SK-N-MC (cell line): ENCODE measurements around the gene PLXNB2.
"Not testable (repeated sequence)": the region's sequence is repeated elsewhere in the genome, so short reads cannot be mapped to it uniquely, and the experiment has no call there.

Experiments
- DNase-seq: peaks from one replicate; pipeline ENCODE4 v3.0.0-alpha.2; 2011; ENCODE audit warnings: low read depth, low spot score
- H3K27ac ChIP-seq: fragments of 200-600 bp; sonication (generic); 2 replicates; pipeline ENCODE4 v1.5.1; 2016; ENCODE audit warnings: mixed run types
- H3K36me3 ChIP-seq: fragments of 200-600 bp; sonication (generic); 2 replicates; pipeline ENCODE4 v1.6.1; 2017; ENCODE audit warnings: antibody characterized with exemption, low read length, mixed read lengths; ENCODE audit not compliant: insufficient read depth
- H3K4me3 ChIP-seq: fragments of 200-600 bp; sonication (generic); 2 replicates; pipeline ENCODE4 v1.5.1; 2016
- H3K9ac ChIP-seq: fragments of 200-600 bp; sonication (generic); 2 replicates; pipeline ENCODE4 v1.8.0; 2017; ENCODE audit warnings: mixed run types, mixed read lengths; ENCODE audit not compliant: insufficient read length
- H3K9me3 ChIP-seq: fragments of 200-600 bp; sonication (generic); 2 replicates; pipeline ENCODE4 v1.6.1; 2017; ENCODE audit warnings: low read depth, mild to moderate bottlenecking, antibody characterized with exemption, low read length, moderate library complexity, mixed read lengths
- EZH2 ChIP-seq: fragments of 200-600 bp; sonication (generic); IDR thresholded peaks from one replicate; pipeline ENCODE4 v1.6.1; 2017; ENCODE audit warnings: antibody characterized with exemption
- FOXP2 ChIP-seq: optimal IDR thresholded peaks from 2 replicates; pipeline ENCODE3; 2011; ENCODE audit warnings: mild to moderate bottlenecking, moderate library complexity; ENCODE audit not compliant: insufficient read depth; ENCODE audit errors: extremely low read length, control extremely low read depth
- POLR2AphosphoS5 ChIP-seq: IDR thresholded peaks from 2 replicates; pipeline ENCODE4 v1.6.1; 2012; ENCODE audit warnings: mild to moderate bottlenecking, low read depth, low read length, borderline replicate concordance

The PLXNB2 gene

DNA sequence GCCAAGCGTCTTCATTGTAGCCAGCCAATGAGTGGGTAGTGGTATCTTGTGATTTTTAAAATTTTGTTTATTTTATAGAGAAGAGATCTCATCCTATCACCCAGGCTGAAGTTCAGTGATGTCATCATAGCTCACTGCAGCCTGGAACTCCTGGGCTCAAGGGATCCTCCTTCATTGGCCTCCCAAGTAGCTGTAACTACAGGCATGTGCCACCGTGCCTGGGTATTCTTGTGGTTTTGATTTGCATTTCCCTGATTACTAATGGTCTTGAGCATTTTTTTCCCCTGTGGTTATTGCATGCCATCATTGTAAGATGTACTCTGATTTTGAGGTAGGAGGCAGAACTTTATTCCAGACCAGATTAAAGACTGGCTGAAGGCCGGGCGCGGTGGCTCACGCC, 21.8 kb upstream of the PLXNB2 start:
- no peak for DNase-seq
- H3K36me3 ChIP-seq, result no peaks in the 10 kb centered on the region
- no peak overlapping the region for H3K9ac ChIP-seq
- TF ChIP-seq FOXP2 (no peak), EZH2 (no peak), POLR2AphosphoS5 (no peak)
- no peak overlapping the region for H3K4me3 ChIP-seq
- no peaks in the 10 kb centered on the region for H3K9me3 ChIP-seq
- H3K27ac ChIP-seq, result no peak overlapping the region

DNA sequence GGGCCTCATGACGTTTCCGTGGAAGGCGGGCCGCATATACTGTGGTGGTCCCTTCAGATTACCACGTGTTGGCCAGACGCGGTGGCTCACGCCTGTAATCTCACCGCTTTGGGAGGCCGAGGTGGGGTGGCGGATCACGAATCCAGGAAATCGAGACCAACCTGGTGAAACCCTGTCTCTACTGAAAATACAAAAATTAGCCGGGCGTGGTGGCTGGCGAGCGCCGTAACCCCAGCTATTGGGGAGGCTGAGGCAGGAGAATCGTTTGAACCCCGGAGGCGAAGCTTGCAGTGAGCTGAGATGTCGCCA, 20.2 kb upstream of the PLXNB2 start:
- Histone ChIP-seq H3K9ac (peak overlapping the region; percentile 92), H3K36me3 (no peaks in the 10 kb centered on the region), H3K9me3 (no peaks in the 10 kb centered on the region), H3K27ac (no peak overlapping the region), H3K4me3 (peak overlapping the region; percentile 84)
- no peak for TF ChIP-seq EZH2
- no peak for TF ChIP-seq FOXP2
- no peak for TF ChIP-seq POLR2AphosphoS5
- no peak for DNase-seq

DNA sequence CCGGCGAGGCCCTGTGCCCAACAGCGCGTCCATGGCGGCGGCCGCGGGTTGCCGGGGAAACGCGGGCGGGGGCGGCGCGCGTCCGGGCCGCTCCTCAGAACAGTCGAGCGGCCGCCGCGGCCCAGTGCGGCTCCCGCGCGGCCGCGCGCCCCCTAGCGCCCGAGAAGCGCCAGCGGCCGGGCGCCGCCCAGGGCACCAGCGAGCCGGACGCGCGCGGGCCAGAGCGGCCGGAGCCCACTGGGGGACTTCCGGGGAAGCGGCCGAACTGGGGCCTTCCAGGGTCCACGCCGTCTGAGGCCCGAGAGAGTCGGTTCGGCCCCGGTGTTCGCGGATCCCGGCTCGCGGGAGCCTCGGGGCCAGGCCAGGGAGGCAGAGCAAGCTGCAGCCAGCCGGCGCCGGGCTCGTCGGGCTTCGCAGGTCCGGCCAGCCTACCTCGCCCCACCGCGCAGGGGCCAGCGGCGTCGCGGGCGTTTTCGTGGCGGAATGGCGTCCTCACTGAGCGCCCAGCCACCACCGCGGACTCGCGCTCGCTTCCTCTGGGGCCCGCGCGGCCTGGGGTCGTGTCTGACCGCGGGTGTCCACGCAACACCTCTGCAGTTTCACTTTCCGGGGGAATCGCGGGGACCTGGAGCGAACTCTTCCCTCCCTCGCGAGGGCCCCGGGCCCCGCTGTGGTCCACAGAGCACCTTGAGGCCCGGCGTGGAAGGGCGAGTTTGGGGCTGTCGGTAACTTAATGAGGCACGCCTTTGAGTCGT, 19.7 kb upstream of the PLXNB2 start, which contains the start of gene DENND6B:
TSS of gene DENND6B (minus strand) at position 57 of the 755 bp plus-strand sequence. CDS start at position 33, 24 bp downstream.
- Histone ChIP-seq H3K9ac (peak within 1 kb of the TSS; percentile 92), H3K9me3 (no peaks in the 10 kb centered on the region), H3K4me3 (peak within 1 kb of the TSS; percentile 84), H3K27ac (no peak within 1 kb of the TSS), H3K36me3 (no peaks in the 10 kb centered on the region)
- TF ChIP-seq FOXP2, result no peak
- TF ChIP-seq POLR2AphosphoS5, result no peak; the same call in 1 of the 2 replicates
- no peak for TF ChIP-seq EZH2
- DNase-seq, result no peak

DNA sequence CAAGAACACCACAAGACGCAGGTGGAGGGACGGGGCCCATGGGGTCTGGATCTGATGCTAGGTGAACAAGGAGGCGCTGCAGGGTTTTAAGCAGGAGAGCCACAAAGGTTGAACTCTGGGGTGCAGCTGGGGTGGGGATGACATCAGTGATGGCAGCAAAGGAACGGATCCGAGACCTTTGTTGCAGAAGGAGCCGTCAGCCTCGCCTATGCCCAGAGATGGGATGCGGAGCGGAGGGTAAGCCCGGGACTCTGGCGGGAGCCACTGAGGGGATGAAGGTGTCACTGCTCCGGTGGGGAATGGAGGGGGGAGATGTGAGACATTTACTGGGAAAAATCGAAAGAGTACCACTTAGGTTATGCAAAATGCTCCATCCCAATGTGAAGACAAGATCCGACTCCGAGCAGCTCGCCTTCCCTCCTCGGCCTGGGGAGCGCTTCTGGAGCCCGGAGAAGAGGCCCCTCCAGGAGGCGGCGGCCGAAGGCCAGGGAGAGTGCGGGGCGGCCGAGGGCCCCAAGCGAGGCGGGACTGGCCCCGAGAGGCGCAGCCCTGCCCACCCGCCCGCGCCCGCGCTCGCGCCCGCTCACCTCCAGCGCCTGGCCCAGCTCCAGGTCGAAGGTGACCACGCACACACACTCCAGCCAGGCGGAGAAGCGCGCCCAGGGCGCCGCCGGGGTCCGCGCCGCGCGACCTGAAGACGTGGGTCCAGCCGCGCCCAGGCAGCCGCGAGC, 18.9 kb upstream of the PLXNB2 start:
- H3K9me3 ChIP-seq, result no peaks in the 10 kb centered on the region
- DNase-seq, result no peak
- no peak overlapping the region for H3K27ac ChIP-seq
- no peaks in the 10 kb centered on the region for H3K36me3 ChIP-seq
- H3K9ac ChIP-seq, result peak overlapping the region; percentile 14
- TF ChIP-seq FOXP2 (no peak), EZH2 (no peak), POLR2AphosphoS5 (no peak)
- H3K4me3 ChIP-seq, result peak overlapping the region; percentile 77

DNA sequence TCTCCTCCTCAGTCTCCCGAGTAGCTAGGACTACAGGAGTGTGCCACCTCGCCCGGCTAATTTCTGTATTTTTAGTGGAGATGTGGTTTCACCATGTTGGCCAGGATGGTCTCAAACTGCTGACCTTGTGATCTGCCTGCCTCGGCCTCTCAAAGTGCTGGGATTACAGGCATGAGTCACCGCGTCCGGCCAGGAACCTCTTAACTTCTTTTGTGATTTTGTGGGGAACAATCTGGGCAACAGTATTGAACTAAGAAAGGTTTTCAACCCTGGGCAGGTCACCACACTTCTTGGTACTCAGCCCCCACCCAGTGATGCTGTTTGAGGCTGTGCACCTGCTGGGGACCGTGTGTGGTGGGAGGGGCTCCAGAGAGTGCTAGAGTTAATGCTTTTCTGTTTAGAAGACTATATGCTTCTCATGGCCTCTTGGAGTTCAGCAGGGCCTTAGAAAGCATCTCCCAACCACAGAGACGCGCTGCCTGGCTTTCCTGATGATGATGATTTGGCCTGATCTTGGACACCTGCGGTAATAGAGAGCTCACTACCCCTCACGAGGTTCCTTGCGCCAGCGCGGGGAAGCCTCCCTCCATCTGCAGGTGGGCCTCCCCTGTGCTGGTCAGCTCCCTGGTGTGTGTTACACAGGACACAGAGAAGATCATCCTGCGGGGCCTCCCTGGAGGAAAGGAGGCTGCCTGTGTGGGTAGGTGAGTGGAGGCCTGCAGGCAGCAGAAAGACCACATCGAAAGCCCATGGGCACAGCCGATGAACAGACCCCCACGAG, 18.2 kb upstream of the PLXNB2 start:
- H3K9me3 ChIP-seq, result no peaks in the 10 kb centered on the region
- TF ChIP-seq FOXP2 (no peak), POLR2AphosphoS5 (no peak), EZH2 (no peak)
- H3K36me3 ChIP-seq, result no peaks in the 10 kb centered on the region
- no peak for DNase-seq
- H3K9ac ChIP-seq, result no peak overlapping the region
- H3K27ac ChIP-seq, result no peak overlapping the region
- H3K4me3 ChIP-seq, result no peak overlapping the region; the same call in 1 of the 2 replicates

DNA sequence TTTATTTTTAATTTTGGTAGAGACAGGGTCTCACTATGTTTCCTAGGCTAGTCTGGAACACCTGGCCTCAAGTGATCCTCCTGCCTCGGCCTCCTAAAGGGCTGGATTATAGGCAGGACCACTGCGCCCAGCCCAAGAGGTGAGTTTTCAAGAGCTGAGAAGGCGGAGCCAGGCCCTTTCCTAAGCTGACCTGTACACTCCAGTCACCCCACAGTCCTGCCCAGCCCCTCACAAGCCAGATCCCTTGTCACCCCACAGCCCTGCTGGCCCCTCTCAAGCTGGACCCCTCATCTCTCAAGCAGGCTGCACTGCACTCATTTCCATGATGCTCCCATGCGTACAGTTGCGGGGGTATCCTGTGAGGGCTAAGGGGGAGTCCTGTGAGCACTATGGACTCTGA, 16.5 kb upstream of the PLXNB2 start:
- Histone ChIP-seq H3K27ac (no peak overlapping the region), H3K36me3 (no peaks in the 10 kb centered on the region), H3K9me3 (no peaks in the 10 kb centered on the region), H3K4me3 (no peak overlapping the region), H3K9ac (no peak overlapping the region)
- no peak for DNase-seq
- TF ChIP-seq EZH2, result no peak
- no peak for TF ChIP-seq POLR2AphosphoS5
- TF ChIP-seq FOXP2, result no peak

DNA sequence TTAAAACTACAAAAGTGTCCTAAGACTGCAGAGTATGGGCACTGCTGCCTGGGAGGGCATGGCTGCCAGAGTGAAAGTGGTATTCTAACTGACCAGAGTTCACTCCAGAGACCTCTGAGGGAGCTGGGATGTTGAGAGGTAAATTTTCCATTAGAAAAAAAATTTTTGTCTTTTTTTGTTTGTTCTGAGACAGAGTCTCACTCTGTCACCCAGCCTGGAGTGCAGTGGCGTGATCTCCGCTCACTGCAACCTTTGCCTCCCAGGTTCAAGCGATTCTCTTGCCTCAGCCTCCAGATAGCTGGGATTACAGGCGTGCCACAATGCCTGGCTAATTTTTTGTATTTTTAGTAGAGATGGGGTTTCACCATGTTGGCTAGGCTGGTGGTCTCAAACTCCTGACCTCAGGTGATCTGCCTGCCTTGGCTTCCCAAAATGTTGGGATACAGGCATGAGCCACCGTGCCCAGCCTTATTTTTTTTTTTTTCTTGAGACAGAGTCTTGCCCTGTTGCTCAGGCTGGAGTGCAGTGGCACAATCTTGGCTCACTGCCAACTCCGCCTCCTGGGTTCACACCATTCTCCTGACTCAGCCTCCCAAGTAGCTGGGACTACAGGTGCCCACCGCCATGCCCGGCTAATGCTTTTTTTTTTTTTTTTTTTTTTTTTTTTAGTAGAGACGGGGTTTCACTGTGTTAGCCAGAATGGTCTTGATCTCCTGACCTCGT, 15.1 kb upstream of the PLXNB2 start:
- H3K9ac ChIP-seq, H3K4me3 ChIP-seq, H3K36me3 ChIP-seq, H3K27ac ChIP-seq, DNase-seq, H3K9me3 ChIP-seq: not testable (repeated sequence)
